NAMALWA (cell line): Measurements from ENCODE around the gene GUF1.
A peak's percentile ranks its signal among the peaks of the same experiment; 100 is the strongest.
"Not testable (repeated sequence)": the region's sequence is repeated elsewhere in the genome, so short reads cannot be mapped to it uniquely, and the experiment has no call there.

Experiments
- DNase-seq: peaks from one replicate; pipeline ENCODE4 v3.0.0-alpha.2; 2015; ENCODE audit warnings: low spot score

GUF1 gene

GRCh38 chr4:44704673-44705072, 26.5 kb downstream of the GUF1 start:
- DNase-seq = no peak

GRCh38 chr4:44713125-44713524, 34.9 kb downstream of the GUF1 start:
- DNase-seq = no peak

- no peak for DNase-seq
These were observed 38.4 kb downstream of the GUF1 start for GRCh38 chr4:44716597-44716996.

- no peak for DNase-seq
These were observed 42.2 kb downstream of the GUF1 start for GRCh38 chr4:44720371-44720770.

- DNase-seq = no peak
These were observed 43.8 kb downstream of the GUF1 start for GRCh38 chr4:44722001-44722400.

- DNase-seq = no peak
These were observed 46.9 kb downstream of the GUF1 start for GRCh38 chr4:44725166-44725565.

GRCh38 chr4:44725726-44726037, 47.5 kb downstream of the GUF1 start:
- no peak for DNase-seq

GRCh38 chr4:44726038-44726871, 48.0 kb downstream of the GUF1 start, which contains the start of gene GNPDA2:
Gene GNPDA2 (minus strand): TSS chr4:44726556. CDS start chr4:44722207, 4,349 bp downstream.
- DNase-seq = peak; percentile 92

GRCh38 chr4:44727471-44727870, 49.3 kb downstream of the GUF1 start:
- no peak for DNase-seq

GRCh38 chr4:44728694-44729093, 50.5 kb downstream of the GUF1 start:
- not testable (repeated sequence) for DNase-seq

GRCh38 chr4:44736900-44737299, 58.7 kb downstream of the GUF1 start:
- peak; percentile 12 for DNase-seq

GRCh38 chr4:44738615-44739014, 60.4 kb downstream of the GUF1 start:
- peak; percentile 66 for DNase-seq

- DNase-seq = no peak
These were observed 62.0 kb downstream of the GUF1 start for GRCh38 chr4:44740201-44740600.
